Renal cortex interstitium (tissue), 15 donors: Measurements from ENCODE around the gene TEX47. TPM values are rescaled to one million over a fixed set of nuclear protein-coding genes. Genes with fewer than 3 reads are reported as not detected.

Experiments used
- DNase-seq, 11 donors: peaks; one replicate each; pipeline ENCODE4 v3.0.0-alpha.2; 2013; ENCODE audit warnings: low read depth in 9 of 11, low spot score in 4 of 11; ENCODE audit errors: extremely low read depth in 1 of 11
- long read RNA-seq, 16 experiments: transcript quantifications; one replicate each; lab custom pipeline, GENCODE V29; 2026
- polyA plus RNA-seq, 3 donors: library from polyadenylated mRNA; unstranded; fragments of 120-200 nt; gene quantifications; one replicate each; pipeline ENCODE4 v1.2.1, GENCODE V29; 2013; ENCODE audit not compliant: insufficient read length in 3 of 3

Gene TEX47
- polyA plus RNA-seq = not detected
- long read RNA-seq, donor 1 = 0 reads
- long read RNA-seq, donor 2 = 0 reads
- long read RNA-seq, donor 3 = 0 reads
- long read RNA-seq, donor 4 = 0 reads
- long read RNA-seq, donor 5 = 0 reads
- long read RNA-seq, donor 6 = 0 reads
- long read RNA-seq, donor 7 = 0 reads
- long read RNA-seq, donor 8 = 0 reads
- long read RNA-seq, donor 9 = 0 reads
- long read RNA-seq, donor 10 = 0 reads
- long read RNA-seq, donor 11 = 0 reads
- long read RNA-seq, donor 12 = 0 reads
- long read RNA-seq, donor 13 = 0 reads
- long read RNA-seq, donor 14 = 0 reads
- long read RNA-seq, donor 15 = 0 reads
- long read RNA-seq, donor 16 = 0 reads

- no peak for DNase-seq
These were observed at the start of gene TEX47 for GRCh38 chr7:88795553-88795952. TEX47 (minus strand) TSS chr7:88795737; CDS start chr7:88794942, 795 bp downstream.

GRCh38 chr7:88845091-88845490 lies 49.6 kb upstream of the TEX47 start:
- DNase-seq = no peak

DNA sequence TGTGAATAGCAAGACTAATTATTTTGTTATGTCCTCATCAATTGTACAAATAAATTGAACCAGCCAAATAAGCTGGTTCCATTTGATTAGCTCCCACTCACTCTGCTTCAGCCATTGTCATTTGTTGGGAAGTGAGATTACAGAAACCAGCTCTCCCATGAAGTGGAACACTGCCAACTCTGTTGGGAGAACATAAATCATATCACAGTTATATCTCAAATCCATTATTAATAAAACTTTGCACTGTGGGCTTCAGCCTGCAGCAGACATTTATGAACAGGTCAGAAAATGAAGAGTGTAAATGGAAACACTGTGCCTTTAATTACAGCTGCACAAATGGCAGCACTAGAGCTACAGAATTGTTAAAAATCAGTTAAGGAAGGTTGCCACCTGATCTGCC lies 46.7 kb upstream of the TEX47 start:
- DNase-seq = no peak

DNA sequence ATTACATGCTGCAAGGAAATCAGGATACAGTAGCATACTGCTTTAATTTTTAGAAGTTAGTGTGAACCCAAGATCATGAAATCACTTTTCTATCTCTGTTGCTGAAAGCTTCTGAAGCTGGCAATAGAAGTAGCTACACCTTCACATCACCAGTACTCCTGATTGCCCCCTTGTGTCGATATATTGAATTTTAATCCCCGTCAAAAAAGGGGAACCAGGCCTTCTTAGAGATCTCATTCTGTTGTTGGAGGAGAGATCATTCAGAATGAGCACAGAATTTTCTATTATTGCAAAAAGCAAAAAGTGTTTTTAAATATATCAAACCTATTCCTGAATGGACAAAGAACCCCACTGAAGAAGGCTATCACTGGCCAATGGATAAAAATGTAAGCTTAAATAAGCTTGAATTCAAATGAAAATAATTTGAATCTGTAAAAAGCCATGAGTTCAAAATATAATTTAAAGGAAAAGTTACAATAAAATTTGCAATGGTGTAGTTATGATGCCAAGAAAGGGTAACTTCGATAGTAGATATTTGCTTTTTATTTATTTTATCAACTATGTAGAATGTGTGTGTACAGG lies 39.7 kb upstream of the TEX47 start:
- peak; percentile 6 to 32 (median 17) for DNase-seq

DNA sequence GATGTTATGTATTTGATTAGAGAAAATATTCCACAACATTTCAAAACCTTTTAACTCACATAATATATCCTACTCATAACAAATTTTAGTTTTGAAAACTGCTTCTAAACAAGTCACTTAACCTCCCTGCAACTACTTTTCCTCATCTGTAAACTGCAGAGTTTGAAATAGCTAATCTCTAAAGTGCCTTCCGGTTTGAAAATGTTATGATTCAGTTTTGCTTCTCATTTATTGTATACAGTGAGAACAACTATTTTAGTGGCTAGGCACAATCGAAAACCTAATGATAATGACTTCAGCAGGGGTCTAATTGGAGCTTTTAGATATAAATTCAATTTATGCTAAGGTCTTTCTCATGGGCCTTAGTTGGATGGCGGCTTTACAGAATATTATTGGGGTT lies 30.7 kb upstream of the TEX47 start:
- DNase-seq = no peak

GRCh38 chr7:88818552-88818951 lies 23.0 kb upstream of the TEX47 start:
- no peak for DNase-seq

DNA sequence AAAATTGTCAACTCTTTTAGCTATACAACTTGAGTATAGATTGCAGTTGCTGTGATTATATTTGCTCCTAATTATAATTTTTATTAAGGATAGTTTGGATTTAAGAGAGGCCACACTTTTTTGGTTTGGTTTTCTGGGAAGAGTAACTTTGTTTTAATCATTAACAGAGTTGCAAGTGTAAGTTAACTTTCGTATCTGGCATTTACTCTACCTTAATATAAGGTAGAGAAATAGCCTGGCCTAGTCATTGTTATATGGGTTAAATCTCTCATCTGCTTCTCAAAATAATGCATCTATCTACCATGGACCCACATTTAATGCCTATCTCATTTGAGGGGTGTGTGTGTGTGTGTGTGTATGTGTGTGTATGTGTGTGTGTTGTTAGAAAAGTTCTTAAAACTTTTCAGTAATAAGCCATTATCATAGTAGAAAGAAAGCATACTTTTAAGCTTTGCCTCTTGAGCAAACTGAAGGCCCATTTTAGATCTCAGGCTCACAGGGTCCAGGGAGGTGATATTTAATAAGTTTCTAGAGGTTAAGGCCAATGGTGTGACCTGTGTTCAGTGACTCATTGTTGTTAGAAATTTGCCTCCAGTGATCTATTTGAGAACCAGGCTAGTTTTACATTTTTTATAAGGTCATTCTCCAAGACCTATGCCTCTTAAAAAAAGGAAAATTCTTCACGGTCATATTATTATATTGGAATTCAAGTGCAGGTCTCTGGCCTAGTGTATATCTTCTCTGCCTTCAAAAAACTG lies 10.9 kb upstream of the TEX47 start:
- DNase-seq = no peak

GRCh38 chr7:88801046-88801445 lies 5.5 kb upstream of the TEX47 start:
- no peak for DNase-seq

DNA sequence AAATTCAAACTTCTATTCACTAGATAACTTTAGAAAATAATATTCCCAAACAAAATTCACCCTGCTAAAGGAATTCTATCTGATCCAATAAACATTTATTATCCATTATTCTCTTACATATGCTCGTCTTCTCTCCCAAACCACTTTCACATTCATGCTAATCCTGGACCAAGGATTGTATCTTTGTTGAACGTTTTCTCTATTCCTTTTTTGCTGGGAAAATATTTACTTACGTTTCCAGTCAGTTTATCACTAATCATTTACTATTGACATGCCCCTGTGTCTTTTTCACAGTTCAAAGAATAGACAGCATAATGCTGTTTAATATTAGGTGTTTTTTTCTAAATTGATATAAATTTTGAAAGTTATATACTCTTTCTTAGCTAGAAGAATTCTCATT lies 3.2 kb downstream of the TEX47 start:
- no peak for DNase-seq

DNA sequence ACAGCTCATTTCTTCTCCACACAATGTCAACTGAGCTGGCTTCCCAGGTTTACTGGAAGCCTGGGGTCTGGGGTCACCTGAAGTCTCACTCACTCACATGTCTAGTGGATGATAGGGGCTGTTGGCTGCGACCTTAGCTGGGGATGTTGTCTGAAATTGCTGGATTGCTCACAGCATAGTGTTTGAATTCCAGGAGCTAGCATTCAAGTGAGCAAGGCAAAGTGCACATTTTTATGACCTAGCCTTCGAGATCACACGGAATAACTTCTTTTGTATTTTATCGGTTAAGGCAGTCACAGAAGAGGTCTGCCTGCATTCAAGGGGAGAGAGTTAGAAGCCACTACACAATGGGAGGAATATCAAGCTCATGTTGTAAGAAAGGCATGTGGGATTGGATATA lies 3.6 kb downstream of the TEX47 start:
- DNase-seq = no peak

GRCh38 chr7:88789480-88790064 lies 6.0 kb downstream of the TEX47 start:
- DNase-seq = peak in 1 of 11 donors; percentile 14

- DNase-seq = no peak
These were observed 7.8 kb downstream of the TEX47 start for GRCh38 chr7:88787777-88788176.

- DNase-seq = no peak
These were observed 19.7 kb downstream of the TEX47 start for GRCh38 chr7:88775838-88776237.

DNA sequence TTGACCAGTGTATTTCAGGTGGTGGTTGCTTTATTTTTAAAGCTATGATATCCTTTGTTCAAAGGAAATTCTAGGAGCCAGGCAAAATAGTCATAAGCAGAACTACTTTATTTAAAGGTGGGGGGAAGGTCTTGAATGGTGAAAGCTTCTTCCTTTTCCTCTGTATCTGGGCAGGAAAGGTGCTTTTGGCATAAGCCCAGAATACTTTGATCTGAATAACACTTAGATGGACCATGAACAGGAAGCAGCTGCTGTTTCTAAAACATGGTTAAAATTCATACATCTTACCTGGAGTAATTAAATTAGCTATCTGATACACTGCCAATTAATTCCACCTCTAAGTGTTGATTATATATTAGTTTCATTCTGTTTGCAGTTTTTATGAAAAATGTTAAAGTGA lies 22.8 kb downstream of the TEX47 start:
- DNase-seq = no peak

DNA sequence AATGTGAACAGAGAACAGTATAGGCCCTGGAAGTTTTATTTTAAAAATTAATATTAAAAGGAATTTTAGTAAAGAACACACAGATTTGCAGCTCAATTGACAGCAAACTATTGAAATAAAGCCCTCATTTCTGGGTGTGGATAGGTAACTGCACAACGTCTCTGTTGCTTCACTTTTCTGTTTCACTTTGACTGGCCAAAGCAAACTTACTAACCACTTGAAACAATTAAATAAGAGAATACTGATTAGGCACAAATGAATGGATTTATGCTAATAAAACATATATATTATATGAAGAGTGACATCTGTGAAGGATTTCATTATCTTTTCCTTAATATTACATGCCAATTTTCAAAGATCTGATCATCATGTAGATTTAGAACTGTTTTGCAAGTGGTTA lies 24.1 kb downstream of the TEX47 start:
- DNase-seq = no peak

GRCh38 chr7:88761779-88762178 lies 33.8 kb downstream of the TEX47 start:
- DNase-seq = no peak

DNA sequence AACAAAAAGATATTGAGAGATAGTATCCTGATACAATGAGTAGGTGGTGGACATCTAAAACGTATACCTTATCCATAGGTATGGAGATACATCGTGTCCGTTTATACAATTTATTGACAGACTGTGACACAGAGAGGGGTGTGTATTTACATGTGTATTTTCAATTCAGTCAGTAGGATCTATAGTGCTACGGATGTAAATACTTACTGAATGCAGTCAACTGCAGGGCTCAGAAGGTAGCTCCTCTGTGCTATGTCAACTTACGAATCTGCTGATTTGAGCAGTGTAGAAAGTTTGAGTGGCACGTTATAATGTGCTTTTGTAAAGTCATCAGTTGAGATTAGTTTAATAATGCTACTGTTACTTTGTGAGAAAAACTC lies 35.4 kb downstream of the TEX47 start:
- no peak for DNase-seq

- DNase-seq = peak in 5 of 11 donors; percentile 13 to 34 (median 23)
These were observed 36.1 kb downstream of the TEX47 start, which contains the start of gene ZNF804B for GRCh38 chr7:88759230-88760135. ZNF804B (plus strand) TSS chr7:88759700; CDS start chr7:88759977, 277 bp downstream.
